ENCODE results near the gene SOD2. TPM values are rescaled to one million over a fixed set of nuclear protein-coding genes. Genes with fewer than 3 reads are reported as not detected.

The SOD2 gene
- total RNA-seq, 1 experiment from 2014 or later, result 69.5 TPM

DNA sequence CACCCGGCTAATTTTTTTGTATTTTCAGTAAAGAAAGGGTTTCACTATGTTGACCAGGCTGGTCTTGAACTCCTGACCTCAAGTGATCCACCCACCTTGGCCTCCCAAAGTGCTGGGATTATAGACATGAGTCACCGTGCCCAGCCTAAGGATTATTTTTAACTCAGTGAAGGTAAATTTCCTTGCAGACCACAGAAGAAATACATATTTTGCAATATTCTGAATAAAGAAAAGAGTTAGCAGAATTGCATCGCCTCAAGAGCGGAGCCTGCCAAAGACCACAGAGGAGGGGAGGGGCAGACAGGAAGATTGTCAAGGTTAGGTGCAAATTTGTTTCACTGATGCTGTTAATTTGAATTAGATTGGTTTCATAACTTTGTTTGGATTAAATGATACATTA, 47.4 kb downstream of the SOD2 start:
- H3K79me2 ChIP-seq (ENCODE audit: low read length), result no peaks in the 10 kb centered on the region
- no TSS peak for BruUV-seq (replicated peaks)
- H4K20me1 ChIP-seq (ENCODE audit: low read length), result no peaks in the 10 kb centered on the region
- H3K4me2 ChIP-seq (ENCODE audit: low read length), result no peak overlapping the region
- CTCF ChIA-PET, result no interaction called here
- H3K4me1 ChIP-seq (ENCODE audit: insufficient read depth, low read length), result no peaks in the 10 kb centered on the region
- H3K27ac ChIP-seq (ENCODE audit: low read length), result no peak overlapping the region
- no peak for TF ChIP-seq CTCF (conservative IDR thresholded peaks at IDR 0.05; ENCODE audit: low read depth, low read length)
- TF ChIP-seq EZH2 (IDR thresholded peaks at IDR 0.05; ENCODE audit: low read length, unreplicated experiment), result no peak
- no peak for TF ChIP-seq EZH2phosphoT487 (IDR thresholded peaks at IDR 0.05; ENCODE audit: borderline replicate concordance, low read length)
- POLR2A ChIA-PET (ENCODE audit: unreplicated experiment), result no interaction called here
- no peaks in the 10 kb centered on the region for H3K36me3 ChIP-seq (ENCODE audit: low read depth, low read length)
- no peaks in the 10 kb centered on the region for H3F3A ChIP-seq (ENCODE audit: low read length, unreplicated experiment)
- no peaks in the 10 kb centered on the region for H3K27me3 ChIP-seq (ENCODE audit: low read length)
- ATAC-seq (no peak), DNase-seq (no peak)
- no peaks in the 10 kb centered on the region for H3K9me2 ChIP-seq (replicated peaks; ENCODE audit: low read length)
- intact Hi-C loops (cut with micrococcal nuclease), result no loop called here
- no peak overlapping the region for H3K4me3 ChIP-seq (ENCODE audit: low read length)
- H2AFZ ChIP-seq (ENCODE audit: low read length), result no peak overlapping the region
- no peaks in the 10 kb centered on the region for H3K9me3 ChIP-seq (ENCODE audit: low read length)
- no peak overlapping the region for H3K9ac ChIP-seq (ENCODE audit: low read length)

Other genes starting within 250 kb of the SOD2 start
- gene WTAP, start 34.3 kb upstream of the SOD2 start, total RNA-seq (2014; rRNA removed), result 50.8 and 54.5 TPM in 2 replicates
- gene ACAT2, start 68.8 kb upstream of the SOD2 start, total RNA-seq (2014; rRNA removed), result 29.0 and 36.0 TPM in 2 replicates
- gene TCP1, start 96.4 kb upstream of the SOD2 start, total RNA-seq (2014; rRNA removed), result 253 and 280 TPM in 2 replicates
- 123 and 155 TPM in 2 replicates for gene MRPL18, start 97.2 kb upstream of the SOD2 start, total RNA-seq (2014; rRNA removed)
- gene PNLDC1, start 107.0 kb upstream of the SOD2 start, total RNA-seq (2014; rRNA removed), result not detected in 2 replicates
- gene MAS1, start 197.7 kb upstream of the SOD2 start, total RNA-seq (2014; rRNA removed), result not detected in 2 replicates

Measured in PC-3 (cell line).